HG02943 (cell line): ENCODE results near the gene MGAT4B.

Experiments
- ATAC-seq: cut with Tn5 transposase; IDR thresholded peaks from one replicate; pipeline ENCODE4 v1.9.1; 2021; ENCODE audit warnings: mild to moderate bottlenecking, low read depth, moderate library complexity; ENCODE audit not compliant: unreplicated experiment

MGAT4B gene

DNA sequence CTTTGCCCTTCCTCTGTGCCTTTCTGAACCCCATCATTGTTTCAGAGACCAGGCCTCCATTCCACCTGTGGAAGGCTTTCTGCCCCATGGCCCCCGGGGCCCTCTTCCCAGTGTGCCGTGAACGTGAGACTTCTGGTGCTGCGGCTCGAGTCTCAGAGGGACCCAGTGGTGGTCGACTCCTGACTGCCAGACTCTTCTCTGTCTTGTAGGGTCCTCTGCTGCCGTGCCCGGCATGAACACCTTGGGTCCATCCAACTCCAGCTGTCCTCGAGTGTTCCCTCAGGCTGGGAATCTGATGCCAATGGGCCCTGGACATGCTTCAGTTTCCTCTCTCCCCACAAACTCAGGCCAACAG is 33.0 kb downstream of the MGAT4B start:
- ATAC-seq = no peak

DNA sequence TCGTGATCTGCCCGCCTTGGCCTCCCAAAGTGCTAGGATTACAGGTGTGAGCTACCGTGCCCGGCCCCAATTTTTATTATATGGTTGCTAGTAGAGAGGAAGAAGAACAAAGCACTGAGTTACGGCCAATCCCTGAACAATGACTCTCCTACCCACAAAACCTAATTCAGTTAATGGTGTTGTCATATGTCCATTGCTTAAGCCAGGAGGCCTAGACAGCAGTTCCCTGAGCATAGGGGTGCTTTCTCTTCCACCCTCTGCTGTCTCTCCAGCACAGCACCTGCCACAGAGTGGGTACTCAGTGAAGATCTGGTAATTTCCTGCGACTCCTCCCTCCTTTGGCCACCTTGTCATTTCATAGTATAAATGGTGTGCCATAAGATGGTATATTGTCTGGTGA is 34.3 kb downstream of the MGAT4B start:
- ATAC-seq = no peak

DNA sequence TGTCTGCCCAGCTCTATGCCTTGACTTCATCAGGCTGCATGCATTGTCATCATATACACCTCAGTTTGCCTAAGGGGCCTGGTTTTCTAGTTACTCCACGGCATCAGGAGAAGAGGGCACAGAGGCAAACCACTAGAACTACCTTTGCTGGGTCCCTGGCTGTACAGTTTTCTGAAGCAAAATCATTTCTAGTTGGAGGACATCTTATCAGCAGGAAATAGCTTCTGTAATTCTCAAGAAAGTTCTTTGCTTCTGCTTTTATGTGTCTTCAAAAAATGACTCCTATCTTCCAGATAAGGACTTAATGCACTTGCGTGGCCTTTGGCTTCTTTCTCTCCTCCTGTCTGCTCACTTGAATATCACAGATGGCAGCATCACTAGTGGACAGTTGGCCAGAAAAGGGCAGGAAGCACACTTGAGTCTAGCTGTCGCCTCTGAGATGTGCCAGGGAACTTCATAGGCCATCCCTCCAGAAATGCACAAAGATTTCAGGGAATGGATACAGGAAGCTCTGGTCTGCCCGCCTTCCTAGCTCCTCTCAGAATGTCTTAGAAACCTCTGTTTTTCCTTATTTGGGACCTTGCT is 35.3 kb downstream of the MGAT4B start:
- ATAC-seq = no peak

DNA sequence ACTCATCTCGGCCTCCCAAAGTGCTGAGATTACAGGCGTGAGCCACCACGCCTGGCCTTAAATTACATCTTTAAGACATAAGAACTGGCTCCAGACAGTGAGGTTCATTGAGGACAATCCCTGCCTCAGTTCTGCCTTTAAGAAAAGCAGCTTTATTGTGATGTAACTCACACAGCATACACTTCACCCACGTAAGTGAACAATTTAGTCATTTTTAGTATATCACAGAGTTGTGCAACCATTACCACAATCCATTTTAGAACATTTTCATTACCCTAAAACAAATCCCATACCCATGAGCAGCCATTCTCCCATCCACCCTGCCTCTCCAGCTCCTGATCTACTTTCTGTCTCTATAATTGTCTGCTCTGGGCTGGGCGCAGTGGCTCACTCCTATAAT is 36.9 kb downstream of the MGAT4B start:
- ATAC-seq = no peak

DNA sequence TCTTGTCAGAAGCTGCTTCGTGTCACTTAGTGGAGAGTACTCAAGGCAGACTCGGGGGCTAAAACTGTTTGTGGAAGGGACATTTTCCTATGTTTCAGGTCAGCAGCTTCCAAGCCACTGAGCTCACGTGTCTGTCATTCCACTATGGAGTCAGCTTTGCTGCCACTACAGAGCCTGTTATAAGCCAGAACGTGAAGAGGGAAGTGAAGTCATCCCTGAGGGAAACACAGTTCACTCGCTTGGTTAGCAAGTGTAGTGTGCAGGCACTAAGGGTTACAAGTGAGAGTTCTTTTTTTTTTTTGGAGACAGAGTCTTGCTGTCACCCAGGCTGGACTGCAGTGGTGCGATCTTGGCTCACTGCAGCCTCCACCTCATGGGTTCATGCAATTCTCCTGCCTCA is 37.4 kb downstream of the MGAT4B start:
- no peak for ATAC-seq

DNA sequence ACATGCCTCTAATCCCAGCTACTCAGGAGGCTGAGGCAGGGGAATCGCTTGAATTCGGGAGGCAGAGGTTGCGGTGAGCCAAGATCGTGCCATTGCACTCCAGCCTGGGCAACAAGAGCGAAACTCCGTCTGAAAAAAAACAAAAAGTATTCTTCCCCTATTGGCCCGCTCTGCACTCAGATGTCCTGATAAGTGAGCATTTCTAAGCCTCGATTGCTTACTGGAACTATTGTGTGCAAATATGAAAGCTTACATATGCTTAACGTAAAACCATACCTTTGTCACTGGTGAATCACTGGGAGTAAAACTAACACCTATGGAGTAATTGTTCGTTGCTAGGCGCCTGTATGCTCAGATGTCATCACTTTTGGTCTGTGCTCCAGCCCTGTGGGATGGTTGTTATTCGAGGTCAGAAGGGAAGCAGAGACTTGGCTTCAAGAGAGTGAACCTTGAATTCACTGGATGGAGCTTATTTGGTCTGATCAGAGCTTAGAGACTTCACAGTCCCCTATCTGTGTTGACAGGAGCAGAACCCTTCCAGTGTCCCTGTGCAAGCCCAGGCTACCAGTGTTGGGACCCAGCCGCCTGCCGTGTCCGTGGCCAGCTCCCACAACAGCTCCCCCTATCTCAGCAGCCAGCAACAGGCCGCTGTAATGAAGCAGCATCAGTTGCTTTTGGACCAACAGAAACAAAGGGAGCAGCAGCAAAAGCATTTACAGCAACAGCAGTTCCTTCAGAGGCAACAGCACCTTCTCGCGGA is 38.2 kb downstream of the MGAT4B start:
- ATAC-seq = no peak

DNA sequence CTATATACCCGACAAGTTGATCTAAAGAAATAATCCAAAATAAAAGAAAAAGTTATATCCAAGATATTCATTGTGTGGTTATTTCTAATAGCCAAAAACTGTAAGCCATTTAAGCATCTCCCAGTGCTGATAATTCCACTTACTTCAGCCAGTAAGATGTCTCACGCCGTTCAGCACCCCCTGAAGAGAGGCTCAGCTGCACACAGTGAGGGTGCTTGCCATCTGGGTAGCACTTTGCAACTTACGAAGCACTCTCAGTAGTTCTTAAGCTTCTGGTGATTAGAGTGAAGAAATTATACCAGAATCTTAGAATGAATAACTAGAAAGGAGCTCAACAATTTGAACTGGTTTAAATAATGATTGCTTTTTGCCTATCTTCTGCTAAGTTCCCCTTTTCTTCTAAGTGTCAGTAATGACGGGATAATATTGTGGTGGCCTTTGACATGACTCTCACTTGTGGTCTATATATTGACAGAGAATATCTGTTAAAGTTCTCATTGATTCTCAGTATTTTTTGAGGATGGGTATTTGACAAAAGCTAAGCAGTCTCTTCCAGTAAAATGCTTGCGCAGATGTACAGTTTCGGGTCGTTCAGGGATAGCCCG is 39.1 kb downstream of the MGAT4B start:
- ATAC-seq = no peak

DNA sequence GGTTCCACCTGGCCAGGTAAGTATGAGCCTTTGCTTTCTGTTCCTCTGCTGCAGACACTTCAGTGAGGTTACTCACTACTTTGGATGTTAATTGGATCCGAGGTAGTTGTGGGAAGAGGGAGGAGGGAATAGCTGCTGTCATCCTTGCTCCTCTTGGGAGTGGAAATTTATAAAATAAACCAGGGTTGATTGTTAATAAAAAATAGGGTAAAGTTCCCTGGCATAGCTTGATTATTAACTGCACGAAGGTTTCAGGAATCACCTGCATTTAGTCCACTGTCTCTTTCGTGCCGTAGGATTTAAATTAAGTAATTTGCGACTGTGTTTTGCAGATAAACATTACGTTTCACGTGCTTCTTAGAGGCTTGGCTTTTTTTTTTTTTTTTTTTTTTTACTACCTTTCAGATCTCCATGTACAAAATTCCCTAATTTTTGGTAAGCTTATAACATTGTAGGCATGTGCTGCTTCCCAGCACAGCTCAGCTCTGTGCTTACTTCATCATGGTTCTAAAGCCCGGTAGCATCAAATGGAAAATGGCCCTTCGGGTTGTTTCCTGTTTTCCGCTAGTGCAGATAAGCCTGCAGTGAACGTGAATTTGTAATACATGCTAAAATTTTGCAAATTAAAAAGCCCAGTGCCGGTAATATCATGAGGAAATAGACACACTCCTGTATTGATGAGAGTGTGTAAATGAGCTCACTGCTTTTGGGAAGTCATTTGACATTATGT is 39.8 kb downstream of the MGAT4B start:
- ATAC-seq = no peak

DNA sequence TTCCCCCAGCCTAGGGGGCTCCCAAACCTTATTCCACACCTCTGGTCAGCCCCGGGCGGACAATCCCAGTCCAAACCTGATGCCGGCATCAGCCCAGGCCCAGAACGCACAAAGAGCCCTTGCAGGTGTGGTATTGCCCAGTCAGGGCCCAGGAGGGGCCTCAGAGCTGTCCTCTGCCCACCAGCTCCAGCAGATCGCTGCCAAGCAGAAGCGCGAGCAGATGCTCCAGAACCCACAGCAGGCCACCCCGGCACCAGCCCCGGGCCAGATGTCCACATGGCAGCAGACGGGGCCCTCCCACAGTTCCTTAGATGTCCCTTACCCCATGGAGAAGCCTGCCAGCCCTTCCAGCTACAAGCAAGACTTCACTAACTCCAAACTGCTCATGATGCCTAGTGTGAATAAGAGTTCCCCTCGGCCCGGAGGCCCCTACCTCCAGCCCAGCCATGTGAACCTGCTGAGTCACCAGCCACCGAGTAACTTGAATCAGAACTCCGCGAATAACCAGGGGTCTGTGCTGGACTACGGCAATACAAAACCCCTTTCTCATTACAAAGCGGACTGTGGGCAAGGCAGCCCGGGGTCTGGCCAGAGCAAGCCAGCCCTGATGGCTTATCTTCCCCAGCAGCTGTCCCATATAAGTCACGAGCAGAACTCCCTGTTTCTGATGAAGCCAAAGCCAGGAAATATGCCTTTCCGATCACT is 40.5 kb downstream of the MGAT4B start:
- no peak for ATAC-seq

DNA sequence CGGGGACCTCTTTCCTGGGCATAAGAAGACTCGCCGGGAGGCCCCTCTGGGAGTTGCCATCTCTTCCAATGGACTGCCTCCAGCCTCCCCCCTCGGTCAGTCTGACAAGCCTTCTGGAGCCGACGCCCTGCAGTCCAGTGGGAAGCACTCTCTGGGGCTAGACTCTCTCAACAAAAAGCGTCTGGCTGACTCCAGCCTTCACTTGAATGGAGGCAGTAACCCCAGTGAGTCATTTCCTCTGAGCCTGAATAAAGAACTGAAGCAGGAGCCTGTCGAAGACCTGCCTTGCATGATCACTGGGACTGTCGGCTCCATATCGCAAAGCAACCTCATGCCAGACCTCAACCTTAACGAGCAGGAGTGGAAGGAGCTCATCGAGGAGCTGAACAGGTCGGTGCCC is 41.3 kb downstream of the MGAT4B start:
- ATAC-seq = no peak

DNA sequence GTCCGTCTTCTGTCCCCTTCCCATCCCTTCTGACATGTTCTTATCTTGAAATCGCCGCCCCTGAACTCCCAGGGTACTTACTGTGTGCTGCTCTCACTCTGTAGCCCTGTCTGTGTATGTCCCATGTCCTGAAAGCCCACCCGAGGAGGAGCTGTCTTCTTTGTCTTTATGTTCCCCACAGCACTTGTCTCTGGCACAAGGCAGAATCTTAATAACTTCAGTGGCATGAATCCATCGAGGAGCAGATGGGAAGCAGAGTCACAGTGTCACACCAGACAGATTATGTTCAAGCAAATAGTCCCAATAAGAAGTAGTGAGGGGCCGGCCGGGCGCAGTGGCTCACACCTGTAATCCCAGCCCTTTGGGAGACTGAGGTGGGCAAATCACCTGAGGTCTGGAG is 42.6 kb downstream of the MGAT4B start:
- ATAC-seq = no peak

DNA sequence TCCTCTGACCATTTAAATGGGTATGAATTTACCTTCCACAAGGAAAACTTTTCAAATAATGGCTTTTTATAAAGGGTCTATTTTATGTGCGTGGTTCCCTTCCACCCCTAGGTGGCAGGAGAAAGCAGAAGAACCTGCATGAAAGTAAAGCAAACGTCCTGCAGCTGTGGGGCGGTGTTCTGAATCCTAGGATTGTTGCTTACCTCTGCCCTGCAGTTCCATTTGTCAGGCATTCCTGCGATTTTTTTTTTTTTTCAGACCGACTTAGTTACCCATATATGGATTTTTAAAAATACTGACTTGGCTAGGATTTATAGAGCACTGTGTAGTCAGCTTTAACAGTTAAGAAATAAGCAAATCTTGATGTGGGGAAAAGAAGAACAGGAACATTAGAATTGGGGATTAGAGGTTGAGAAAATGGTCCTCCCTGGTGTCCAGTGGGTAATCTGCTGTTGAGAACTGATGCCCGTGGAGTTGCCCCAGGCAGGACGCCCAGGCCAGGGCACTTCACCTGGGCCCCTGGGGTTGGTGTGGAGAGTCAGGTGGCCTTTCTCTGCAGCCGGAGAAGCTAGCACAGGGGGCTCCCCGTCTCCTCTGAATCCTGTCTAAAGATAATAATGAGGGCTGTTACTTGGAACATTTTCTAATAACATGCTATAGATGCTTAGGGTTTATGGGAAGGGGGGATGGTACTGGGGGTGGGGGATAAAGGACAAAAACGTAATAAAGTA is 43.3 kb downstream of the MGAT4B start:
- ATAC-seq = no peak

DNA sequence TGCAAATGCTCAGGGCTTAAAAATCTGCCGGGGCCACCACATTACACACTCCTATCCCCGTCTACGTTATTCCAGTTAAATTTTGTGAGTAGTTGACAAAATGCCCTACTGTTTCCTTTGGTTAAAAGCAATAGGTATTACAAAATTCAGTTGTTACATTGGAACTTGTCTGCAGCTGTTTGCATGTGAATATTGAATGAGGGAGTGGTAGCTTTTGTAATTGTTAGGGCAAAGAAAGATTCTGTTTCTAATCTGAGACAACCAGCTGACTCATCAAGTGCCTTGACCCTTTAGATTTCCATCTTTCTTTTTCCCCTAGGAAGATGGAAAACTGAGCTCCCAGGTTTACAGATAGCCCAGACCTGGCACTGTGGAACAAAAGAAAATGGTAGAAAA is 43.9 kb downstream of the MGAT4B start:
- ATAC-seq = no peak

DNA sequence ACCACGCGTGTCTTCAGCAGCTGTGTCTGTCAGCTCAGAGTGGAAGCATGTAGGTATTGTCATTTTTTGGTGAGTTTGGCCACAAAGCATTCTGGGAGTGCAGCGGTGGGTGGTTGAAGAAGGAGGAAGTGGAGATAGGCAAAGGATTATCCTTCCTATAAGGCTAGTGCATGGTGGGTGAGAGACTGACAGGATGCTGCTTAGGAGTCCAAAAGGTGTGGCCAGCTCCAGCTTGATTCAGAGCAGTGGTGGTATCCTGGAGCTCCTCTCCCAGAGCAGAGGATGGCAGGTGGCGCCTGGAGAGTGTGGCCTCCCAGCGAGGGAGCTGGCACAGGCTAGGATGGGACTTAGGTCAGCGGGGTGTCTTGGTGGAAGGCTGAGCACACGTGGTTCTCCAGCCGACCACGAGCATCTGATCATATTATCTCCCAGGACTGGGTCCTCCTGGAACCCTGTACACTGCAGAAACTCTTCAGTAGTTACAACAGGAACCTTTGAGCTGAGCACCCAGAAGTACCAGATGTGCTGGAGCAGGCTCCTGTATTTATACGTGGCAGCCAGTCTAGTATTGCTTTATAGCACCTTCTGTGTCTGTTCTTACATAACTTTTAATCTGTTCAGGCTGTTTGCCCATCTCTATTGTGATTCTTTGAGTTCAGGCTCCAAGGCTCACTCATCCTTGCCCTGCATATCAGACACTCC is 44.4 kb downstream of the MGAT4B start:
- ATAC-seq = no peak

DNA sequence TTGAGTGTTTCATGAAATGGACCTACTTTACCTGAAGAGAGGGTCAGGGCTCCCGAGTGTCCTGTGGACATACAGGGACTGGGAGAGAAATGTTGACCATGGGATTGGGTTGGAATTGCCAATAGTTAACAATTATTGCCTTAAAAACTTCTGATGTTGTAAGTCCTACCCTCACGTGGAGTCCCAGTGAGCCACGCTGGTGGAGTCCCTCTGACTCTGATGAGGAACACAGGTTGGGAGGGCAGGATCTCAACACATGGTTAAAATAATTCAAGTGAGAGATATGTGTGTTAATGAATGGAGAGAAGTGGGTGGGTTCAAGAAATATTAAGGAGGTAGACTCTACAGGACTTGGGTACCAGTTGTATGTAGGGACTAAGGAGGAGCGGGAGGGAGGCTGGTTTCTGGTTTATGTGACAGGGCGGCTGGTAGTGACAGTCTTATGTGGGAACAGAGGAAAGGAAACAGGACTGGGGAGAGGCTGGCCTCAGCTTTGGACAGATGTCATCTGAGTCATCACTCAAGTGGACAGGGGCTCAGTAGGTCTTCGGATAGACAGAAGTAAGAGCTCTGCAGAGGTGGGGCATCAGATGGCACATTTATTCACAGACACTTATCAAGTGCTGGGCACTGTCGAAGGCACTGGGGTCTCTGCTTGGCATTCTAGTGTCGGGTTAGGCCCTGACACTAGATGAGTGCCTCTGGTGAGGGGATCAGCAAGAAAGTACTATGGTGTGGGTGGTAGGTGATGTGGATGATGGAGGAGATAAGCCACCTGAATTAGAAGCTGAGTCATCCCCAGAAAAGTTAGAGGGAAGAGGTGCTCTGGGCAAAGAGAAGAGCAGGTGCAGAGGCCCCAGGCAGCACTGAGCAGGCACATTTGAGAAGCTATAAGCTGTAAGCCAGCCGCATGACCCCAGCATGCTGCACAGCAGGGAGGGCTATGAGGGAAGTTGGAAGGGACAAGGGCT is 46.8 kb downstream of the MGAT4B start:
- ATAC-seq = no peak

DNA sequence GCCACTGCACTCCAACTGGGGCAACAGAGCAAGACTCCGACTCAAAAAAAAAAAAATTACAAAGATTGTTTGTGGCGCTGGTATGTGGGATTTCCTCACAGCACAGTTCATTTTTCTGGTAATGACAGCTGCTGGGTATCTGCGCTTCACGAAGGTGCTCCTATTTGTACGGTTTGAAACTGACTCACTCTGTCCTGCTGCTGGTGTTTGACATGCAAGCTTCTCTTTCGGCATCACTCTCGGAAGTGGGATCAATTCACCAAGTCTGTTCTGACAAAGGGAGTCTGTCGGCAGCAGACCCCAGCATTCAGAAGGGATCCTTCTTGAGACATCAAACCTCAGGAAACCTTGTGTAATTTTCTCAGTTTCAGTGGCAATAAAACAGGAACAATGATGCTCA is 47.7 kb downstream of the MGAT4B start:
- ATAC-seq = no peak

DNA sequence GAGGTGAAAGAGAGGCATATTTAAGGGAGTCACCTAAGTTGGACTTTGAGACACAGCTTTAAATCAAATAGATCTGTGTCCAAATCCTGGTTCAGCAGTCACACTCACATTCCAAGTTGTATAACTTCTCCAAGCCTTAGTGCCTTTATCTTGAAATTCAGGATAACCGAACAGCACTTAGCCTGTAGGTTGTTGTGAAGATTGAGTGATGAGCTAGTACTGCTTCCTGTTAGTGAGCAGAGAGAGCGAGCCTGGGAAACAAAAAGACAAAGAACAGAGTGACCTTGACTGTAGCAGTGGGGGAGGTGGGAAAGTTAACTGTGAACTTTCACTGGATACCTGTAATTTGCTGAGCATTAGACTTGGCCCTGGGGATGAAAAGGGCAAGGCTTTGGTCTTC is 51.6 kb downstream of the MGAT4B start:
- no peak for ATAC-seq

DNA sequence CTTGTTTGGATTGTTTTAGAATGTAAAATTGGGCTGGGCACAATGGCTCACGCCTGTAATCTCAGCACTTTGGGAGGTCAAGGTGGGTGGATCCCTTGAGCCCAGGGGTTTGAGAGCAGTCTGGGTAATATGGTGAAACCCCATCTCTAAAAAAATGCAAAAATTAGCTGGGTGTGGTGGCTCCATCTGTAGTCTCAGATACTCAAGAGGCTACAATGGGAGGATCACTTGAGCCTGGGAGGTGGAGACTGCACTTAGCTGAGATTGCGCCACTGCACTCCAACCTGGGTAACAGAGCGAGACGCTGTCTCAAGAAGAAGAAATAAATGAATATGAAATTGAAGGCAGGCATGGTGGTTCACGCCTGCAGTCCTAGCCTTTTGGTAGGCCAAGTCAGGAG is 52.7 kb downstream of the MGAT4B start:
- ATAC-seq = no peak
